Measurements from ENCODE around the gene FAM83F.

FAM83F gene

GRCh38 chr22:40076702-40077645 is 82.2 kb downstream of the FAM83F start:
- DNase-seq: no peak

- DNase-seq: no peak
These were observed 82.9 kb downstream of the FAM83F start for GRCh38 chr22:40077646-40078016.

- no peak for DNase-seq
These were observed 86.9 kb downstream of the FAM83F start for GRCh38 chr22:40081662-40082061.

GRCh38 chr22:40082184-40082583 is 87.4 kb downstream of the FAM83F start:
- DNase-seq: no peak

- no peak for DNase-seq
These were observed 89.0 kb downstream of the FAM83F start for GRCh38 chr22:40083794-40084193.

- DNase-seq: no peak
These were observed 89.5 kb downstream of the FAM83F start for GRCh38 chr22:40084246-40084645.

GRCh38 chr22:40088818-40089217 is 94.1 kb downstream of the FAM83F start:
- no peak for DNase-seq

All from stimulated activated naive CD4-positive, alpha-beta T cell treated with Interleukin-2 at 50 U/mL for 16 hours (primary cell).